ENCODE measurements around the gene ENOPH1. TPM values are rescaled to one million over a fixed set of nuclear protein-coding genes. Genes with fewer than 3 reads are reported as not detected.

Gene ENOPH1
- polyA plus RNA-seq, 1 experiment: 17.0 TPM

GRCh38 chr4:82429728-82430192 is 630 bp upstream of the ENOPH1 start:
- Histone ChIP-seq H3K27ac (ENCODE audit: low read depth, low read length) (peak overlapping the region; percentile 95), H3K4me3 (ENCODE audit: low read depth, low read length) (peak overlapping the region; percentile 92), H3K27me3 (ENCODE audit: control insufficient read depth, insufficient read depth, low read length) (no peaks in the 10 kb centered on the region), H3K9me3 (ENCODE audit: control insufficient read depth, insufficient read depth, low read length) (no peaks in the 10 kb centered on the region; the same call in 1 of the 2 replicates)
- no peak for DNase-seq (ENCODE audit: low read depth, low spot score)
- TF ChIP-seq CTCF (IDR thresholded peaks at IDR 0.05; ENCODE audit: low read depth, low read length): no peak
- ChIA-PET CTCF (interaction anchor here (0.7 to 1.9 kb wide), 22 partner anchors 8 to 842 kb away, joined by 3 to 12 read pairs (median 4); partner anchors contain the start of gene THAP9), POLR2A (interaction anchor here (0.6 to 3.0 kb wide), 32 partner anchors 8 to 1422 kb away, joined by 3 to 71 read pairs (median 4); partner anchors contain the start of genes COPS4, HNRNPD, LIN54 and THAP9)

- Histone ChIP-seq H3K4me3 (ENCODE audit: low read depth, low read length) (peak overlapping the region; percentile 92), H3K9me3 (ENCODE audit: control insufficient read depth, insufficient read depth, low read length) (no peaks in the 10 kb centered on the region; the same call in 1 of the 2 replicates), H3K27ac (ENCODE audit: low read depth, low read length) (peak overlapping the region; percentile 43), H3K27me3 (ENCODE audit: control insufficient read depth, insufficient read depth, low read length) (no peaks in the 10 kb centered on the region)
- ChIA-PET CTCF (interaction anchor here (0.7 to 1.1 kb wide), 3 partner anchors 31 to 308 kb away, joined by 4 read pairs; no protein-coding TSS in a partner anchor), POLR2A (interaction anchor here (0.8 to 1.2 kb wide), 2 partner anchors 57 to 469 kb away, joined by 3 to 4 read pairs; partner anchors contain the start of gene THAP9)
- no peak for TF ChIP-seq CTCF (IDR thresholded peaks at IDR 0.05; ENCODE audit: low read depth, low read length)
- no peak for DNase-seq (ENCODE audit: low read depth, low spot score)
These were observed 765 bp downstream of the ENOPH1 start for GRCh38 chr4:82430964-82431745.

- ChIA-PET POLR2A (interaction anchor here (0.8 to 1.2 kb wide), 2 partner anchors 58 to 469 kb away, joined by 3 to 4 read pairs; partner anchors contain the start of gene THAP9), CTCF (interaction anchor here (0.7 to 1.1 kb wide), 2 partner anchors 31 to 72 kb away, joined by 4 read pairs; no protein-coding TSS in a partner anchor)
- no peak for TF ChIP-seq CTCF (IDR thresholded peaks at IDR 0.05; ENCODE audit: low read depth, low read length)
- Histone ChIP-seq H3K4me3 (ENCODE audit: low read depth, low read length) (peak overlapping the region; percentile 92), H3K27ac (ENCODE audit: low read depth, low read length) (no peak overlapping the region), H3K9me3 (ENCODE audit: control insufficient read depth, insufficient read depth, low read length) (no peaks in the 10 kb centered on the region; the same call in 1 of the 2 replicates), H3K27me3 (ENCODE audit: control insufficient read depth, insufficient read depth, low read length) (no peaks in the 10 kb centered on the region)
- DNase-seq (ENCODE audit: low read depth, low spot score): no peak
These were observed 1.4 kb downstream of the ENOPH1 start for GRCh38 chr4:82431831-82432230.

- no peaks in the 10 kb centered on the region; the same call in 1 of the 2 replicates for H3K9me3 ChIP-seq (ENCODE audit: control insufficient read depth, insufficient read depth, low read length)
- no peaks in the 10 kb centered on the region for H3K27me3 ChIP-seq (ENCODE audit: control insufficient read depth, insufficient read depth, low read length)
- no peak for TF ChIP-seq CTCF (IDR thresholded peaks at IDR 0.05; ENCODE audit: low read depth, low read length)
- H3K4me3 ChIP-seq (ENCODE audit: low read depth, low read length): no peak overlapping the region
- ChIA-PET CTCF (no interaction called here), POLR2A (interaction anchor here (1.2 kb wide), 1 partner anchor 468 kb away, joined by 4 read pairs; the partner anchor contains the start of gene THAP9)
- no peak for DNase-seq (ENCODE audit: low read depth, low spot score)
- no peak overlapping the region for H3K27ac ChIP-seq (ENCODE audit: low read depth, low read length)
These were observed 2.2 kb downstream of the ENOPH1 start for GRCh38 chr4:82432596-82432995.

GRCh38 chr4:82433791-82434190 is 3.4 kb downstream of the ENOPH1 start:
- TF ChIP-seq CTCF (IDR thresholded peaks at IDR 0.05; ENCODE audit: low read depth, low read length): no peak
- no peak overlapping the region for H3K4me3 ChIP-seq (ENCODE audit: low read depth, low read length)
- H3K27me3 ChIP-seq (ENCODE audit: control insufficient read depth, insufficient read depth, low read length): no peaks in the 10 kb centered on the region
- CTCF ChIA-PET: no interaction called here
- H3K27ac ChIP-seq (ENCODE audit: low read depth, low read length): no peak overlapping the region
- no peaks in the 10 kb centered on the region; the same call in 1 of the 2 replicates for H3K9me3 ChIP-seq (ENCODE audit: control insufficient read depth, insufficient read depth, low read length)
- POLR2A ChIA-PET: no interaction called here
- no peak for DNase-seq (ENCODE audit: low read depth, low spot score)

All from AG04450 (cell line).